ENCODE measurements around the gene IL6ST. TPM values are rescaled to one million over a fixed set of nuclear protein-coding genes. Genes with fewer than 3 reads are reported as not detected.
"Not testable (repeated sequence)": the region's sequence is repeated elsewhere in the genome, so short reads cannot be mapped to it uniquely, and the experiment has no call there.

The IL6ST gene
- total RNA-seq, 1 experiment from 2014 or later, result 137 TPM

DNA sequence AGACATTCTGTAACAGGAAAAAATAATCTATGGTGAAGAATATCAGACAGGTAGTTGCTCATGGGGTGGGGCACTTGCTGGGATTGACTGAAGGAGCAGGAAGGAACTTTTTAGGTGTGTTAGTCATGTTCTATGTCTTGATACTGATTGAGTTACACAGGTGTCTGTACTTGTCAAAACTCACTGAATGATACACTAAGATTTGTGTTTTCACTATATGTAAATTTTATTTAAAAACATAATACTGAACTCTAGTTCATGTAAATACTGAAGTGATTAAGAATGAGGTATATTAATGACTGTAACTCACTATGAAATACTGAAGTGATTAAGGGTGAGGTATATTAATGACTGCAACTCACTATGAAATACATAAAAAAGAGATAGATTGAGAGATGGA is 28.5 kb downstream of the IL6ST start:
- DNase-seq (ENCODE audit: low read depth), result no peak

DNA sequence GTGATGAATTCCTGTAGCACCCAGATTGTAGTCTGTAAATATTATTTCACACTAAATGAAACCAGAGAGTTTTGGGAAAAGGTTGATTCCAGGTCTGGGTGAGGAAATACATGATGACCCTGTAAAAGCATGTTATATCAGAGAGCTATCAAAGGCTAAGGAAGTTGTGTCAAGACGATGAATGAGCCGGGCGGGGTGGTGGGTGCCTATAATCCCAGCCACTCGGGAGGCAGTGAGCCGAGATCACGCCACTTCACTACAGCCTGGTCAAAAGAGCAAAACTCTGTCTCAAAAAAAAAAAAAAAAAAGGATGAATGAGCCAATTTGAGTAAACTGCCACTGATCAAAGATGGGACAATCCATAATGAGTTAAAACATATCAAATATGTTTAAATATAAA is 29.2 kb downstream of the IL6ST start:
- DNase-seq (ENCODE audit: low read depth), result no peak

DNA sequence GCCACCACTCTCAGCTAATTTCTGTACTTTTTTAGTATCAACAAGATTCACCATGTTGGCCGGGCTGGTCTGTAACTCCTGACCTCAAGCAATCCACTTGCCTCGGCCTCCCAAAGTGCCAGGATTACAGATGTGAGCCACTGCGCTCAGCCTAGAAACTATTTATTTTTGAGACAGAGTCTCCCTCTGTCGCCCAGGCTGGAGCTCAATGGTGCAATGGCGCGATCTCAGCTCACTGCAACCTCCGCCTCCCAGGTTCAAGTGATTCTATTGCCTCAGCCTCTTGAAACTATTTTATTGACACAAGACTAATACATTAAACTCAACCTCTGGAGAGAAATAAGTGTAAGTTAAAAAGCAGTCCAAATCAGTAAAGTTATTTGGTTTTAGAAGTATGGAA is 34.0 kb downstream of the IL6ST start:
- no peak for DNase-seq (ENCODE audit: low read depth)

DNA sequence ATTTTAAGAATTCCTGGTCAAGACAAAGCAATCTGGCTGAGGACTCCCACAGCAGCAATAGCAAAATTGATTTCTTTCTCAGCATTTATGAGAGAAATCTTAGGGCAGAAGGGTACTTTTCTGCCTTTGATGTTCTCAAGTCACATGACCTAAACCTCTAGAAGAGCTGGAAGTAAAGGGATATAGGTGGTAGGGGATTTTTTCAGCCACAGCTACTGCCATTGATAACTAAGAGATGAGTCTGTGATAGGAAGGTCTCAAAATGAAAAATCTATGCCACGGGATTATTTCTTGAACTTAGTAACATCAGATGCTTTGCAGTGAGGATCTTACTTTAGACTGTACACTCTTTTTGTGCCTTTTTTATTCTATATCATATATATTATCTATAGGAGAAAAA is 35.6 kb downstream of the IL6ST start:
- DNase-seq (ENCODE audit: low read depth), result no peak

DNA sequence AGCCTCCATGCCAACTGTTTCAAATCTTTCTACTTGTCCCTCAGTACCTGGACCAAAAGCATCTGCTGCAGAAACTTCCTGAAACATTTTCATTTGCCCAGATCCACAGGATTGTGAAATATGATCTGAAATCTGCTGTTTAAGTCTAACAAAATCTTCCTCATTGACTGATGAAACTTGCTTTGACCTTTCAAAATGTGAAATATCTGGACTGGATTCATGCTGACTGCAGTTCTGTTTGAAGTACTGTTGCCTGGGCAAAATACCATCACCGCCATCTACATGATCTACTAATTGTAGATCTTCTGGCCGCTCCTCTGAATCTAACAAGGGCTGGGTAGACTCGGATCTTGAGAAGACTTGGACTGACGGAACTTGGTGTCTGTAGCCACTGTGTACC is 53.6 kb downstream of the IL6ST start:
- not testable (repeated sequence) for DNase-seq (ENCODE audit: low read depth)

DNA sequence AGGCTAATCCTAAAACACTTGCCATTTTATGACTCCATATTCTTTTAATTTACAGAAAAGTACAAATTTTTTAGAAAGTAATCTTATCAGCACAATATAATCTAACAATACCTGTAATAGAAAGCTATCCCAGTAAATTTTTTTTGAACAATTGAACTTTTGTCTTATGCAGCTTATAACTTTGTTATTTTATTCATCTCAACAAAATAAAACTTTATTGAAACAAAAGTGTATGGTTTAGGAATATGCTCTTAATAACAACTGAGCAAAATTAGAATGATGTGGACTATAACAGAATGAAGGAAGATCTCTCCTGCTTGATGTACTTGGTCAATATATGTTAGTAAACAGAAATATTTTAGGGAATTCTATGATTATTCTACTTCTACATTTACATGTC is 57.2 kb downstream of the IL6ST start:
- DNase-seq (ENCODE audit: low read depth), result not testable (repeated sequence)

DNA sequence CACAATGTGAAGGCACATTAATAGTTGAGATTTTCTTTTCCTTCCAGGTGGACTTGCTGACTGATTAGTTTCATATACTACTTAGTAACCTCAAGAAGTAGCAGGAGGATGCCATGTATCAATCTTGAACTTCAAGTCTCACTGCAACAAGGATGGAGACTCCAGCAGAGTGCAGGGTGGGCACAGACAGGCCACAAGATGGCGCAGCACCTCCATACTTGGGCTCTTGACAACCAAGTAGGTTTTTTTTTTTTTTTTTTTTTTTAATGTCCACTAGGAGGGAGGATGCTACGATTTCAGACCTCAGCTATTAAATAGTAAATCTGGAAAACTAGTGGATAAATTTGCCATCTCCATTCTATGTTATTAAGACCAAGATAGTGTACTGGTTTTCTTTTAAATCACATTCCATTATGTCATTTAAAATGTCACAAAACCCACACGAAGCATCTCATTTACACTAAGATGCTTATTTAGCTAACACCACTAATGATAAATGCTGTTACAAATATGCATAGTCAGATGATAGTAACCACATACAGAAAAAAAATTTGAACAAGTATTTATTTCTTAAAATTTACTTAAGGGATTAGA is 58.6 kb downstream of the IL6ST start:
- DNase-seq (ENCODE audit: low read depth), result peak; percentile 69

DNA sequence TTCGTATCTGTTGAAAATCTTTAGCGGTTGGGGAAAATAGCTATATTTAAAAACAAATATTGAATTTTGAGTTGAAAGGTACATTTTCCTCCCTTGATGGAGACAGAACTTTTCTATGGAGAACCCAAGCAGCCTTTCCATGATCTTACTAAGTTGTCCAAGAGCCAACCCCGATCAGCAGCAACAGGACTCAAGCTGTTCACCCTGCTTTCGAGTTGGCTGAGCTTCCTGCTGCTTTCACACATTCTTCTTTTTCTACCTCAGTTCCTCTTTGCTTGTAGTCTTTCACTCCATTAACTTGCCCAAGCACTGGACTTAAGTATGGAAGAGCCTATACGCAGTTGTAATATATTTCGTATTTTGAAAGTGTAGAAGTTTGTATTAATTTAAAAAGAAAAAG is 59.4 kb downstream of the IL6ST start:
- no peak for DNase-seq (ENCODE audit: low read depth)

DNA sequence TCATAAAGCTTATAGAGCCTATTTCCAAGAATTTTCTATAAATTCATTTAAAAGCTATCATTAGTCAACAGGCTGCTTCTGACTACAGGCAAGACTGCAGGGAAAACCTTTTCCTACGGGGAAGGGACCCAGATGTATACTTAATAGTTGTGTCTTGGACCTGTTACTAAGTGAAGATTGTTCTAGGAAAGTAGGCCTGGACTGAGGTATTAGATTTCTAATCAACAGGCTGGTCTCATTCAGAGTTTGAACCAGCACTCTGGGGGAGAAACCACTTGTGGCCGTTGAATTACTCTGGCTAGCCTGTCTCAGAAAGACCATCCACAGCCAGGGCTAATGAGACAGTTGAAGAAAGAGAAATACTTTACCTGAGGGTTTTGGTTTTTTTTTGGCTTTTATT is 60.0 kb downstream of the IL6ST start:
- no peak for DNase-seq (ENCODE audit: low read depth)

DNA sequence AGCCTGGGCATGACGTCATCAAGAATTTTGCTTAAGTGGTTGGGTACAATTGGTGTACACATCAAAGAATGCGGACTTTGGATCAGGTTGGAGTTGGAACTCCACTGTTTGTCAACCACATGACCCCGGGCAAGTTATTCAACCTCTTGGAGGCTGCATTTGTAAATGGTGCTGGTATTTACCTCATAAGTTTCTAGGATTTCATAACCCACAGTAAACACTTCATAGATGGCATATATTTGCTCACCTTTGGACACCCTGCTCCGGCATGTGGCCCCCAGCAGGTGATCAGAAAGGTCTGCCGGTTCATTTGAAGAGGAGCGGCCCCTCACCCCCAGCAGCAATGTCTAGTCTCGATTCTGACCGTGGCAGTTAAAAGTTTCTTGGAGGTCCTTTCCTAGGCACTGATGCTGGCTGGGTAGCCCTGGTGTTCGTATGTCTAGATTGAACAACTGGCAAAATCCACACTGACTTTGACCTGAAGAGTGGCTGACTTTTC is 60.6 kb downstream of the IL6ST start:
- no peak for DNase-seq (ENCODE audit: low read depth)

DNA sequence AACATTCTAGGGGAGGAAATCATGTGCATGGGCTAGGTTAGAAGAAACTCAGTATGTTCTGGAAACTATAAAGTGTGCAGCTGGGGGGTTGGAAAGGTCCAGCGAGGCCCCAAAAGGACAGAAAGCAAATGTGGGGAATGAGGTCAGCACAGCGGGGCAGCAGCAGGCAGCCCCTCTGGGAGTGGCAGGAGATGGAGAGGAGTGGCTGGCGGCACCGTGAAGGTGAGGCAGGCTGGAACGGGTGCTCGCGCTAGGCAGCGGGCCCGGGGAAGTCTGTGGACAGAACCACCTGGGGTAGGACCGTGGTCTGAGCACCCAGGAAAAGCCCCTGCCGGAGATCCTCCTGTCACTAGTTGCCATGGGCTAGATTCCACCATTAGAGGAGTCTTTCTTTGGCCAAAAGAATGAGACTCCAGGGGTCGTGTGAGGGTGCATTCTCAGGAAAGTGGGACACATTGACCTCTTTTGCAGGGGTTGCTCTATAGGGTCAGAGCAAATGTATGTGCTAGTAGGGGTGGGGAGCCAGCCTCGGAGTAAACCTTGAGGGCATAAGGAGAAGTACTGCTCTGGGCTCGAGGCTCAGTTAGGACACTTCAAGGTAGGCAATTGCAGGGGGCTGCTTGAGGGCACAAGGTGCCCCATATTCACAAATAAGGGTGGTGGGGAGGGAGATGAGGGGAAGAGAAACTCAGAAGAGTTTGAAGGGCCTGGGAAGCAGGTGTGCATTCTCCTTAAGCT is 61.2 kb downstream of the IL6ST start:
- DNase-seq (ENCODE audit: low read depth), result no peak

DNA sequence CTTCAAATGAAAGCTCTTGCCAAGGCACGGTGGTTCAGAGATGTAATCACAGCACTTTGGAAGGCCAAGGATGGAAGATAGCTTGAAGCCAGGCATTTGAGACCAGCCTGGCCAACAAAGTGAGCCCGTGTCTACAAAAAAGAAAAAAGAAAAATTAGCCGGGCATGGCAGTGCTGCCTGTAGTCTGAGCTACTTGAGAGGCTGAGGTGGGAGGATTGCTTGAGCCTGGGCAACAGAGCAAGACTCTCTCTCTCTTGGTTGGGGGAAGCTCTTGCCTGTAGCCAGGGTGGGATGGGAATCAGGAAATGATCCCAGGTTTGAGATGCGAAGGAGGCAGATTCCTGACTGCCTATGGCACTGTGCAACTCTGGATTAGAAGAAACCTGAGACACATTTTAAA is 62.1 kb downstream of the IL6ST start:
- DNase-seq (ENCODE audit: low read depth), result no peak

DNA sequence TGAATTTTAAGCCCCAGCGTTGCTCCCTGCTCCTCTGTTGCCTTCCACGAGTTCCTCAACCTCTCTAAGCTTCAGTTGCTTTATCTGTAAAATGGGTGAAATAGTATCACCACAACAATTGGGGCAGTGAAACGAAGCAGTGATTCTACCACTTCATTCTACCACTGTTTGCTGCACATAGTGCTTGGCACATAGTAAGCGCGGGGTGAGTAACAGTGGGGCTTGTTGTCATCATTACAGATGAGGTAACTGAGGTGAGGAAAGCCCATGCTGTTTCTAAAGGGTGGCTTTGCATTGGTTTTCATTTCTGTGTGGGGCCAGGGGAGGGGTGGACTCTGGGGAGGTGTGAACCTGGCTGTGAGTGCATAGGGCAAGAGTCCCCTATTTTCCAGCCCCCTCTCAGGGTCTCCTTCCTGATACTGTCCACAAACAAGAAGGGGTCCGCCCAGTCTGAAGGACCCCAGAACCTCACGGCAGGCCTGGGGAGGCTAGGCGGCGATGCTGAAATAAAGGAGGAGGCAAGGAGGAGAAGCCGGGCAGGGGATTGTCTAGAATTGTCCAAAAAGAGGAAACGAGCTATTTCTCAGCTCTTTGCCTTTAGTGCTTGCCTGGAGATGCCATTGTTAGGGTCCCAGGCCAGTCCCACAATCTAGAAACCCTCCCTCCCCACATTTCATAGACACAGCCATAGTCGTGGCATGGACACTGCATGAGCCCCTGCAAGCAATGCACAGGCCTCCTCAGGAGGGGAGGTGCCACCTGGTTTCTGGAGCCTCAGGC is 65.6 kb downstream of the IL6ST start:
- no peak for DNase-seq (ENCODE audit: low read depth)

DNA sequence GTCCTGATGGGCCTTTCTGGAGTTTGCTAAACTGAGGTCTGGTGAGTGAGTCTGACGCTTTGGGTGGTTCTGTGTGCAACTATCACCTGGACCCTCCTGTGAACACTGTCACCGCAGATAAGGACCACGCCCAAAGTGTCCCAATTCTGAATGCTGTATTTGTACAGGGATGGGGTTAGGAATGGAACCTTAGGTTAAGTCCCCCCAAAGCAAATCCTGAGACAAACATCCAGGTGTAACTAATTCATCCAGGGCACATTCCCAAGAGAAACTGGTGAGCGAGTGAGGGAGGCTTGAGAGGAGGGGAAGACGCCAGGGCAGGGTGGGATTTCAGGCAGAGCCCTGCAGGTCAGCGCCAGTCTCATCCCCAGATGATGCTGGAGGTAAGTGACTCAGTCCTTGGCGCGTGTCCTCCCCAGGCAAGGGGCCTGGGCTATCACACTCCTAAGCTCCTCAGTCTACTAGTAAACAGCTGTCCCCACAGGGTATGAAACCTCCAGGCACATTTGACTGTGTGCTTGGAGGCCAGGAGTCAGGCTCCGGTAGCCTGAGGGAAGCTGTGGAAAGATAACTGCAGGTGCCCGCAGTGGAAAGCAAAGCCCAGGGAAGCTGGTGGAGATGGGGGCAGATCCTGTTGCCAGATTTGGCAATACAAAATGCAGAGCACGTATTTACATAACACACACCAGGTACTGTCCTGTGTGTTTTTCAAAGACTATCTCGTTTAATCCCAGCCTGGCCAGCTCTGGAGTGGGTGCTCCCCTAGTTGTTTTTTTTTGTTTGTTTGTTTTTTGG is 66.7 kb downstream of the IL6ST start:
- no peak for DNase-seq (ENCODE audit: low read depth)

DNA sequence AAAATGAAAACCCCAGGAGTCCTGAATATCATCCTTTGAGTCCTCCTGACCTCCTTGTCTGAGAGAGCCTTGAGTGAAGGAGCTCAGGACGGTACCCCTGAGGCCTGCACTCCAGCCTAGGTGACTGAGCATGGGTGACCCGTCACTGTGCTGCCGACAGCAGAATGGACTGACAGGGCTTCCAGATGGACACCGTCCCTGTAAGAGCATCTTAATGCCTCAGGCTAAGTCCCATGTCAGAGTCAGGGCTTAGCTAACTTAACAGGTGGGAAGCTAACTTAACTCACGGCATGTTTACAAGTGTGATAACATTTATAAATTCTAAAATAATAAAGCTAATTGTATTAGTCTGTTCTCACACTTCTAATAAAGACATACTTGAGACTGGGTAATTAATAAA is 68.3 kb downstream of the IL6ST start:
- DNase-seq (ENCODE audit: low read depth), result no peak

DNA sequence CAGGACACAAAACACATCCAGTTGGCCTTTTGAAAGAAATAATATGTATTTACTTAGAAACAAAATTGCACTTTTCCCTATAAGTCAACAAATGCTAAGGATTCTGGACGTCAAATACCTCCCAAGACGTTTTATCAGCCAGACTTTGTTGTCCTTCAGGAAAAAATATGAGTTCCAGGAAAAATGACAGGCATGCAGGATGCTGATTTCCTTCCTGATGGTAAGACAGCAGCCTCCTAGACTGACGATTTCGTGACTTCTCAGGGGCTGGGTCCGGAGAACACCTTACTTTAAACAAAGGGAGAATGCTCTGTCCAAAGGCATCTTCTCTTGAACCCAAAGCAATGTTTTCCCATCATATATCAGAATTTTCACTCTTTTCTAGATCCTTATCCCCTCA is 69.1 kb downstream of the IL6ST start:
- DNase-seq (ENCODE audit: low read depth), result no peak

DNA sequence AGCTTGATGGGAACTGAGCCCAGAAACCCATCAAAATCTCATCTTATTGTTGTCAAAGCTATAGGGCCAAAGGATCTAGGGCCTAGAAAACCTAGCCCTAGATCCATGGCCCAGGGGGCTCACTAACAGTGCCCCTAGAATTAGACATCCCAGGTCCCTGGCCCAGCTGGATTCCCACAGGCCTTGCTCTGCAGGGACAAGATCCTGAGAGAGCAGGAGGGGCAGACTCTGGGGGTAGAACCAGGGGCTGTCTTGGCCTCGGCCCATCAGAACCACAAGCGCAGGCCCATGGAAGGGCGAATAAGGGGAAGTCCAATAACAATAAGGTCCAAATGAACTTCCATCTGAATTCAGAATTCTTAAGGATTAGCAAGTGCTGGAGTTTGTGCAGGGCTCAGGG is 69.6 kb downstream of the IL6ST start:
- DNase-seq (ENCODE audit: low read depth), result no peak

DNA sequence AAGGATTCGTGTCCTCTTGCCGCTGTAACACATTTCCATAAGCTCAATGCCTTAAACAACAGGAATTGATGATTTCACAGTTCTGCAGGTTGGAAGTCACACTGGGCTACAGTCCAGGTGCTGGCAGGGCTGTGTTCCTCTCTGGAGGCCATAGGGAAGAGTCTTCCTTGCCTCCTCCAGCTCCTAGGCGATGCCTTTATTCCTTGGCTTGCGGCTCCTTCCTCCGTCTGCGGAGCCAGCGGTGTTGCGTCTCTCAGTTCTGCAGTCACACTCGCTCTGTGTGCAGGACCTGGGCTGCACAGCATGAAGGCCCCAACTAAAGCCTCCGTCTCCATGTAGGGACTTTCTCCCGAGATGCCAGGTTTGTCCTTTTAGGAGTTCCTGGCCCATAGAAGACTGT is 70.0 kb downstream of the IL6ST start:
- no peak for DNase-seq (ENCODE audit: low read depth)

DNA sequence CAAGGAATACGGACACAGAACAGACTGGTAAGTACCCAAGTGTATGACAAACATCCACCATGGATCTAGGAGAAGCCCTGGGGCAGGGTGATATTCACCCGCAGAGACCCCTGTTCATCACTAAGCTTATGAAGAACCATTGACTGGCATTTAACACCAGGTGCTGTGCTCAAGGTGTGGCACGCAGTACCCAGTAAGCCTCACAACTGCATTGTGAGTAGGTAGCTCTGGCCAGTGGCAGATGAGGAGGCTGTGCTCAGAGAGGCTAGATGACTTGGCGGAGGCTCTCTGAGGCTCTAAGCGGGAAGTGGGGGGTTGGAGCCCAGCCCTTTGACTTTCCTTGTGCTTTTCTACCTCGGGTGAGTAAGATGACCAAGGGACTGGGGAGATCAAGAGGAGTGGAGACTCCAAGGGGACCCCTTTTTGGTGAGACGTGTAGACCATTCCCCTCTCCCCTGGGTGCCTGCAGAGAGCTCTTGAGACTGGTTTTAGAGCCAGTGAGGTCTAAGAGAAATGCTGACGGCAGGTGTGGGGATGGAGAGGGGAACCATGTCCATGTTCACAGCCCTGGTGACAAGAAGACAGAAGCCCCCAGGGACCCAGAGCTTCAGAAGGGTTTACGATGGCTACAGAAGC is 70.8 kb downstream of the IL6ST start:
- no peak for DNase-seq (ENCODE audit: low read depth)

DNA sequence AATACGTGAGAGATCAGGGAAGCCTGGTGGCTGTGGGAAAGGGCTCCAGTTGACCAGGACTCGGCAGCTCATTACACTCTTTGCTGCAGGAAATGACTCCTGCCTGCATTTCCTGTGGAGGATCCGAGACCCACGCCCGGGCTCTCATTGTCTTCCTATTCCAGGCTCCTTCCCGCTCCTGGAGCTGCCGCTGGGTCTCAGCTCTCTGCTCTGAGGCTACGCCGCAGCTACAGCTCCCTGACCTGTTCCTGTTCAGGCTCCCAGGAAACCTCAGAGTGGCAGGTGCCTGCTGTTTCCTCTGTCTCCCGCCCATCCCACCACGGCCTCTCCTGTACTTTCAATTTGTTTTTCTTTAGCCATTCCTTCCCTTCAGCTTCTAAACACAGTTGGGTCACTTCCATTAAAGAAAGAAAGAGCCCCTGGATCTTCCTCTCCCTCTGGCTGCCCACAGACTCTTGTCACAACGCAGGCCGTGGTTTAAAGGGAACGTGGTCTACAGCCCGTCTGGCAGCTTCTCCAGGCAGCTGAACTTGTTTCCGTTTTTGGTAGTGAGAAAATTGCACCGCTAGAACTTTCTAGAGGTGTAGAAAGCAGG is 71.5 kb downstream of the IL6ST start:
- DNase-seq (ENCODE audit: low read depth), result peak; percentile 3

DNA sequence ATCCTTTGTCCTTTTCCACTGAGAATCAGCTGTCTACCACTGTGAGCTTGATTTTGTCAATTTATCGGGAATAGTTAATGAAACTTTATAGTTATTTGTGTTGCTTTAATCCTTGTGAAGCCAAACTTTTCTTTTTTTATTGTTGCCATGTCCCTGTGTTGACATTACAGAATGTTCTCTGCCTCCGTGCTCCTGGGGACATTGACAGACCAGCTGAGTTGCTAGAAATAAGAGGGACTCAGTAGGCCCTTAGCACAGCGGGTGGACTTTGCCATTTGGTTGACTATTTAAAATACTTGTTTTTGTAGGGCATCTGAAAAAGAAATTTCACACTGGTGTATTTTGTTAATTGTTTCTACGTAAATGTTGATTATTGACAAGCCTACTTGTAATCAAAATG is 73.1 kb downstream of the IL6ST start:
- no peak for DNase-seq (ENCODE audit: low read depth)
